Peyer's patch (tissue), 4 donors: ENCODE data around the gene NKD1.

ENCODE experiments used
- POLR2A ChIP-seq, 2 donors: fragments of 450-650 bp; IDR thresholded peaks; one replicate each; pipeline ENCODE4 v1.5.1; 2017; ENCODE audit warnings: antibody characterized with exemption in 2 of 2, mild to moderate bottlenecking in 2 of 2, moderate library complexity in 2 of 2
- TF ChIP-seq, protein P1 (sequence below), 6 experiments: fragments of 450-650 bp in 4 of 6; fragments of 200-600 bp in 2 of 6; sonication (generic) in 1 of 6; IDR thresholded peaks; one replicate each; pipeline ENCODE4 v1.5.1; 2017 to 2019; ENCODE audit warnings: antibody characterized with exemption in 6 of 6, mild to moderate bottlenecking in 3 of 6, moderate library complexity in 1 of 6

DNA sequence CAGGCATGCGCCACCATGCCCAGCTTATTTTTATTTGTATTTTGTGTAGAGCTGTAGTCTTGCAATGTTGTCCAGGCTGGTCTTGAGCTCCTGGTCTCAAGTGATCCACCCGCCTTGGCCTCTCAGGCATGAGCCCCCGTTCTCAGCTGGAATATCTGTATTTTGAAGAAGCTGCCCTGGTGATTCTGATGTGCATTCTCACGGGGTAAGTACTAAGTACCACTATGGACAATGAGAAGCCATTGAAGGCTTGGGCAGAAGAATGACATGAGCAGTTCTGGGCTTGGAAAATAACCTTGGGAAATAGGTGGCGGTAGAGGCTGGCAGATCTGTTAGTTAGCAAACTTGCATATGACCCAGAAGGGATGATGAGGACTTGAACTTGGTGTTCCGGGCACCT lies 15.6 kb upstream of the NKD1 start:
- TF ChIP-seq, protein P1, sequence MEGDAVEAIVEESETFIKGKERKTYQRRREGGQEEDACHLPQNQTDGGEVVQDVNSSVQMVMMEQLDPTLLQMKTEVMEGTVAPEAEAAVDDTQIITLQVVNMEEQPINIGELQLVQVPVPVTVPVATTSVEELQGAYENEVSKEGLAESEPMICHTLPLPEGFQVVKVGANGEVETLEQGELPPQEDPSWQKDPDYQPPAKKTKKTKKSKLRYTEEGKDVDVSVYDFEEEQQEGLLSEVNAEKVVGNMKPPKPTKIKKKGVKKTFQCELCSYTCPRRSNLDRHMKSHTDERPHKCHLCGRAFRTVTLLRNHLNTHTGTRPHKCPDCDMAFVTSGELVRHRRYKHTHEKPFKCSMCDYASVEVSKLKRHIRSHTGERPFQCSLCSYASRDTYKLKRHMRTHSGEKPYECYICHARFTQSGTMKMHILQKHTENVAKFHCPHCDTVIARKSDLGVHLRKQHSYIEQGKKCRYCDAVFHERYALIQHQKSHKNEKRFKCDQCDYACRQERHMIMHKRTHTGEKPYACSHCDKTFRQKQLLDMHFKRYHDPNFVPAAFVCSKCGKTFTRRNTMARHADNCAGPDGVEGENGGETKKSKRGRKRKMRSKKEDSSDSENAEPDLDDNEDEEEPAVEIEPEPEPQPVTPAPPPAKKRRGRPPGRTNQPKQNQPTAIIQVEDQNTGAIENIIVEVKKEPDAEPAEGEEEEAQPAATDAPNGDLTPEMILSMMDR (IDR thresholded peaks at IDR 0.05), result no peak
- TF ChIP-seq POLR2A (IDR thresholded peaks at IDR 0.05), result no peak
